ENCODE results near the gene SLC35A3.

The SLC35A3 gene

GRCh38 chr1:100080331-100080730 is 110.5 kb downstream of the SLC35A3 start:
- no peak for DNase-seq
